ENCODE results near the gene SLC8A1. TPM values are rescaled to one million over a fixed set of nuclear protein-coding genes. Genes with fewer than 3 reads are reported as not detected.
A peak's percentile ranks its signal among the peaks of the same experiment; 100 is the strongest.

Gene SLC8A1
- total and polyA plus RNA-seq, 11 donors, result 61.9 to 1,521 (median 827) TPM

DNA sequence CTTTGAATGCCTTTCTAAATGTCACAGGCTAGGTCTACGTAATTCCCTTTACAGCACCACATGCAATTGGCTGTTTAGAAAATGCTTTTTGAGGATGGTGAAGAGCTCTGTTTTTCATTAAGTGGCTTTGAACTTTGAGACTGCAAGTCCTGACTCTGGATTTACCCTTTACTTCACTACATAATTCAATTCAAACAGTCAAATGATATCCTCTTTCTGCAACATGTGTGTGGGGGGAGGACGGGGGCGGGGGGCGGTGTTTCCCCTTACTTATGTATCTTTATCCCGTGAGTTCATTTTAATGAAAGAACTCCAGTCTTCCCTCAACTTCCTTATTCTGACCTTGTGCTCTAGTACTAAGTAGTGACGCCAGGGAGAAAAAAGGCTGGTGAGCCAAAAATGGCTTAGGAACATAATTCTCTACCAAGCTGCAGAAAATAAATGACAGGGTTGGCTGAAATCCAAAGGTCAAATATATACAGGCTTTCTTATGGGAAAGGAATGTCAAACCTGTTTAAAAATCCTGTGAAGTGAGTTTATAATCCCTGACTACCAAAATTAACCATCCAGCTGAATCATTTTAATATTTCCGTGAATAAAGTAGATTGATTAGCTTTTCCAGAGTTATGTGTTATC, 119.6 kb downstream of the SLC8A1 start:
- Histone ChIP-seq H3K9me3 (no peaks in the 10 kb centered on the region), H3K27ac (peak overlapping the region in 8 of 12 donors; percentile 5 to 40 (median 19)), H3K4me3 (no peak overlapping the region), H3K27me3 (no peaks in the 10 kb centered on the region), H3K4me1 (peaks cover 6 to 85% (median 38%) of the 10 kb centered on the region in 12 donors), H3K36me3 (no peaks in the 10 kb centered on the region)
- intact Hi-C loops (cut with DNase I), result no loop called here
- DNase-seq, result no peak
- TF ChIP-seq, protein P1, sequence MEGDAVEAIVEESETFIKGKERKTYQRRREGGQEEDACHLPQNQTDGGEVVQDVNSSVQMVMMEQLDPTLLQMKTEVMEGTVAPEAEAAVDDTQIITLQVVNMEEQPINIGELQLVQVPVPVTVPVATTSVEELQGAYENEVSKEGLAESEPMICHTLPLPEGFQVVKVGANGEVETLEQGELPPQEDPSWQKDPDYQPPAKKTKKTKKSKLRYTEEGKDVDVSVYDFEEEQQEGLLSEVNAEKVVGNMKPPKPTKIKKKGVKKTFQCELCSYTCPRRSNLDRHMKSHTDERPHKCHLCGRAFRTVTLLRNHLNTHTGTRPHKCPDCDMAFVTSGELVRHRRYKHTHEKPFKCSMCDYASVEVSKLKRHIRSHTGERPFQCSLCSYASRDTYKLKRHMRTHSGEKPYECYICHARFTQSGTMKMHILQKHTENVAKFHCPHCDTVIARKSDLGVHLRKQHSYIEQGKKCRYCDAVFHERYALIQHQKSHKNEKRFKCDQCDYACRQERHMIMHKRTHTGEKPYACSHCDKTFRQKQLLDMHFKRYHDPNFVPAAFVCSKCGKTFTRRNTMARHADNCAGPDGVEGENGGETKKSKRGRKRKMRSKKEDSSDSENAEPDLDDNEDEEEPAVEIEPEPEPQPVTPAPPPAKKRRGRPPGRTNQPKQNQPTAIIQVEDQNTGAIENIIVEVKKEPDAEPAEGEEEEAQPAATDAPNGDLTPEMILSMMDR (IDR thresholded peaks at IDR 0.05), result no peak
- no peak for TF ChIP-seq POLR2A (IDR thresholded peaks at IDR 0.05)
- ATAC-seq, result peak in 2 of 4 donors; percentile 16 to 28
- 38 to 48% (median 41%) methylated on average over 7 of the region's 7 CpGs for WGBS, 4 donors

DNA sequence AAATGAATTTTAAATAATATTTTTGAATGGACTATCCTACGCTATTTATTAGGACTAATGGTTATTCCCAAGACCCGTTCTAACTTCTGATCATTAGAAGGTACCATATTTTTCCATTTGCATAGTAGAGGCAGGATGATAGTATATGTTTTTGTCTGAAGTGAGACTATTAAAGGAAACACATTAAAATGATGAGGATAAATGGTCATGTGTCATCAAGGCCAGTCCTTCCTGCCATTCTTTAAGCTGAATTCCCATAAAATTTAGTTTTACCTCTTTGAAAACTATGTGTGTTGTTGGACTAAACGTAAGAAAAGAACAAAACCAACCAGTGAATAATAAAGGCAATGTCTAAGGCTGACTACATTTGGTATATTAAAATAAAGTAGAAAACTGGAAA, 121.8 kb downstream of the SLC8A1 start:
- no peaks in the 10 kb centered on the region for H3K27me3 ChIP-seq
- no peak for TF ChIP-seq POLR2A (IDR thresholded peaks at IDR 0.05)
- TF ChIP-seq, protein P1 (IDR thresholded peaks at IDR 0.05), result no peak
- DNase-seq, result no peak
- intact Hi-C loops (cut with DNase I), result no loop called here
- no peaks in the 10 kb centered on the region for H3K9me3 ChIP-seq
- no peak overlapping the region for H3K4me3 ChIP-seq
- peaks cover 0 to 71% (median 39%) of the 10 kb centered on the region in 12 donors for H3K4me1 ChIP-seq
- 34 to 56% (median 44%) methylated on average over 3 of the region's 3 CpGs for WGBS, 4 donors
- peak overlapping the region in 10 of 12 donors; percentile 2 to 80 (median 44) for H3K27ac ChIP-seq
- no peak for ATAC-seq
- H3K36me3 ChIP-seq, result no peaks in the 10 kb centered on the region

DNA sequence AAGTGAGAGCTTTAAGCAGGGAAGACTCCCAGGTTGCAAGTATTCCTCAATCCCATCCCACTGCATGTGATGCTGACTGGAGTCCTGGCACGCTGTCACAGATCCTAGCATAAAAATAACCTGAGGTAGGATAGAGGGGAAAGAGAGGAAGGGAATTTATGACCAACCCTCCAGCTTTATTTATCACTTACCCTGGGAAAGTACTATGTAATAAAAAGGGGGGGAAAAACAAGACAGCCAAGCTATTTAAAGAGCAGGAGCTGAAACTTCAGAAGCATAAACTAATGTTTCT, 122.2 kb downstream of the SLC8A1 start:
- WGBS, 4 donors, result 29 to 44% (median 40%) methylated on average over 1 of the region's 1 CpG
- peaks cover 0 to 71% (median 43%) of the 10 kb centered on the region in 12 donors for H3K4me1 ChIP-seq
- peak in 3 of 5 donors; percentile 32 to 51 (median 48) for DNase-seq

DNA sequence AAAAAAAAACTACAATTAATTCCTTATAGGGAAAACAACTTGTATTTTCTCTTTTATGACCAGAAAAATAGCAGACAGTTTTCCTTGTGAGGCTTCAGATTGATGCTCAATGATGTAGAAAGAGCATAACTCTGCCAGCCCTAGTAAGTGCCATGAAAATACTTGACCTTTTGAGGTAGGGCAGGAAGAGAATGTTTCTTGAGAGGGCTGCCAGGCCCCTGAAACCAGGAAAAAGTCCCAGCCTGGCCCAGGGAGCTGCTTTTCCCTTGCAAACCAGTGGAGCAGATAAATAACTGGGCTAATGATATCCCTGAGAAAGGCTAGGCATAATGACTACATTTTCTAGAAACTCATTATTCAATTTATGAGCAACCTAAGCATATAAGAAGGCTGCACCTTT, 126.8 kb downstream of the SLC8A1 start:
- intact Hi-C loops (cut with DNase I), result no loop called here
- Histone ChIP-seq H3K9me3 (no peaks in the 10 kb centered on the region), H3K4me1 (peaks cover 0 to 63% (median 33%) of the 10 kb centered on the region in 12 donors), H3K36me3 (no peaks in the 10 kb centered on the region), H3K27me3 (no peaks in the 10 kb centered on the region), H3K4me3 (no peak overlapping the region), H3K27ac (peak overlapping the region in 2 of 12 donors; percentile 39 to 41)
- ATAC-seq (no peak), DNase-seq (no peak)
- no peak for TF ChIP-seq POLR2A (IDR thresholded peaks at IDR 0.05)
- TF ChIP-seq, protein P1 (IDR thresholded peaks at IDR 0.05), result no peak

More for the DNA sequence above, 122.2 kb downstream of the SLC8A1 start:
- Histone ChIP-seq H3K4me3 (no peak overlapping the region), H3K27ac (peak overlapping the region; percentile 2 to 80 (median 44)), H3K27me3 (no peaks in the 10 kb centered on the region), H3K36me3 (no peaks in the 10 kb centered on the region), H3K9me3 (no peaks in the 10 kb centered on the region)
- TF ChIP-seq, protein P1 (IDR thresholded peaks at IDR 0.05), result no peak
- no peak for TF ChIP-seq POLR2A (IDR thresholded peaks at IDR 0.05)
- peak; percentile 60 to 80 (median 70) for ATAC-seq
- intact Hi-C loops (cut with DNase I), result no loop called here
